Testis (tissue), 3 donors: ENCODE data around the gene IGFBP1. TPM values are rescaled to one million over a fixed set of nuclear protein-coding genes. Genes with fewer than 3 reads are reported as not detected.

Experiments used
- DNase-seq: peaks from one replicate; pipeline ENCODE4 v3.0.0-alpha.2; 2019
- H3K27ac ChIP-seq, 2 donors: fragments of 200-600 bp; sonication (generic); one replicate each; pipeline ENCODE4 v1.5.1; 2019
- H3K27me3 ChIP-seq: fragments of 200-600 bp; sonication (generic); one replicate; pipeline ENCODE4 v1.5.1; 2019
- H3K36me3 ChIP-seq: fragments of 200-600 bp; sonication (generic); one replicate; pipeline ENCODE4 v1.5.1; 2017; ENCODE audit warnings: low read depth; ENCODE audit errors: missing control alignments
- H3K4me1 ChIP-seq: fragments of 200-600 bp; sonication (generic); one replicate; pipeline ENCODE4 v1.5.1; 2019
- H3K4me3 ChIP-seq, 2 donors: fragments of 200-600 bp; sonication (generic); one replicate each; pipeline ENCODE4 v1.5.1; 2017 to 2019
- H3K9me3 ChIP-seq: fragments of 200-600 bp; sonication (generic); one replicate; pipeline ENCODE4 v1.5.1; 2017
- POLR2A ChIP-seq: fragments of 450-650 bp; IDR thresholded peaks from one replicate; pipeline ENCODE4 v1.6.1; 2017; ENCODE audit warnings: antibody characterized with exemption, mild to moderate bottlenecking, moderate library complexity
- WGBS, 2 donors: methylation state at CpG; one replicate each; pipeline ENCODE4 v1.1.5; 2018; 5-methylcytosine and 5-hydroxymethylcytosine counted together
- intact Hi-C: fragments of 100-400 bp; cut with DNase I; formaldehyde crosslinking; loops from one replicate; pipeline ENCODE4 v1.15.1; 2023; ENCODE audit warnings: low total_unique reads
- polyA plus RNA-seq: library from polyadenylated mRNA; stranded (reverse); fragments of 350-450 nt; fragmentation: Illumina TruSeq; extraction: RNeasy Lipid Tissue Mini Kit (QIAGEN cat#74804); gene quantifications from one replicate; pipeline ENCODE4 v1.2.3, GENCODE V29; 2014; ENCODE audit warnings: low read depth, low replicate concordance; ENCODE audit not compliant: insufficient read depth
- total RNA-seq, 2 donors: library from RNA; depleted of rRNA; stranded (reverse); fragments of >200 nt; gene quantifications; one replicate each; pipeline ENCODE4 v1.2.3, GENCODE V29; 2016
- TF ChIP-seq, protein P1 (sequence below), 3 experiments: fragments of 450-650 bp in 2 of 3; fragments of 200-600 bp in 1 of 3; sonication (generic) in 1 of 3; IDR thresholded peaks; one replicate each; pipeline ENCODE4 v1.5.1; 2016 to 2019; ENCODE audit warnings: antibody characterized with exemption in 3 of 3, mild to moderate bottlenecking in 2 of 3, moderate library complexity in 1 of 3

Gene IGFBP1
- total and polyA plus RNA-seq, 3 donors from 2014 or later = 0.33 to 0.50 TPM; not detected in 1

GRCh38 chr7:45863715-45864114 lies 24.6 kb upstream of the IGFBP1 start:
- intact Hi-C loops = no loop called here
- Histone ChIP-seq H3K4me3 (no peak overlapping the region), H3K9me3 (no peaks in the 10 kb centered on the region), H3K27ac (no peak overlapping the region), H3K36me3 (no peaks in the 10 kb centered on the region), H3K27me3 (no peaks in the 10 kb centered on the region), H3K4me1 (no peaks in the 10 kb centered on the region)
- TF ChIP-seq, protein P1, sequence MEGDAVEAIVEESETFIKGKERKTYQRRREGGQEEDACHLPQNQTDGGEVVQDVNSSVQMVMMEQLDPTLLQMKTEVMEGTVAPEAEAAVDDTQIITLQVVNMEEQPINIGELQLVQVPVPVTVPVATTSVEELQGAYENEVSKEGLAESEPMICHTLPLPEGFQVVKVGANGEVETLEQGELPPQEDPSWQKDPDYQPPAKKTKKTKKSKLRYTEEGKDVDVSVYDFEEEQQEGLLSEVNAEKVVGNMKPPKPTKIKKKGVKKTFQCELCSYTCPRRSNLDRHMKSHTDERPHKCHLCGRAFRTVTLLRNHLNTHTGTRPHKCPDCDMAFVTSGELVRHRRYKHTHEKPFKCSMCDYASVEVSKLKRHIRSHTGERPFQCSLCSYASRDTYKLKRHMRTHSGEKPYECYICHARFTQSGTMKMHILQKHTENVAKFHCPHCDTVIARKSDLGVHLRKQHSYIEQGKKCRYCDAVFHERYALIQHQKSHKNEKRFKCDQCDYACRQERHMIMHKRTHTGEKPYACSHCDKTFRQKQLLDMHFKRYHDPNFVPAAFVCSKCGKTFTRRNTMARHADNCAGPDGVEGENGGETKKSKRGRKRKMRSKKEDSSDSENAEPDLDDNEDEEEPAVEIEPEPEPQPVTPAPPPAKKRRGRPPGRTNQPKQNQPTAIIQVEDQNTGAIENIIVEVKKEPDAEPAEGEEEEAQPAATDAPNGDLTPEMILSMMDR (IDR thresholded peaks at IDR 0.05) = no peak
- no peak for TF ChIP-seq POLR2A
- DNase-seq = no peak
- WGBS, 2 donors = 80 to 88% methylated on average over 6 to 9 of the region's 9 CpGs

DNA sequence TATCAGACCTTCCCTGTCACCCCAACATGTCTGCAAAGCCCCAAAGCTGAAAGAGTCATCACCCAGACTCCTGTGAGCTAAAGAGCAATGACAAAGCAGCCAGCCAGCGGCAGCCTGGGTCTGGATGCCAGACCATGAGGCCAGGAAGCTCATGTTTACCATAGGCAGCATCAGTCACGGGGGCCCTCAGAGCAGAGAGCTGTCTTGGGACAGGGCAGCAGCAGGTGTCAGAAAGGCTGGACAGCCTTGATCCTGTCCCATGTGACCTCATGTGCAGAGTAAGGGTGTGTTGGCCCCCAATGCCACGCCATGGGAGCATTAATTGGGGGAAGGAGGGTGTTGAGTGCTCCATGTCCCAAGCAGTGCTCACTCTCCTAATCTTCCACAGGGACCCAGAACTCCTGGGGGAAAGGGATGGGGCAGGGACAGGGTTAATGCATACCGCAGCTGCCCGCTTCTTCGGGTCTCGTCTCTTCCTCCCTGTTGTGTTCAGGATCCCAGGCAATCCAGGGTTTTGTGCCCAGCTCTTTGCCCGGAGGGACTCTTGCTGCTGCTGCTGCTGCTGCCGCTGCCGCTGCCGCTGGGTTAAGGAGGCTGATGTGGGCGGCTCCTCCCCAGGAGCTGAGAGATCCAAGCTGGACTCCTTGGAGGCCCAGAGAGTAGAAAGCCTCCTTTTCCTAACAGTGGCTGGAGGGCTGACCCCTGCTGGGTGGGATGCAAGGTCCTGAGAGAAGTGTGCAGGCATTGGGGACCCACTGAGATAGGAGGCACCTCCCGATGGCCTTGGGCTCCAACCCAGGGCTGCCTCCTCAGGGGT lies 22.5 kb upstream of the IGFBP1 start:
- no peak overlapping the region for H3K4me3 ChIP-seq
- no peak for DNase-seq
- intact Hi-C loops = no loop called here
- H3K9me3 ChIP-seq = no peaks in the 10 kb centered on the region
- H3K27ac ChIP-seq = no peak overlapping the region
- TF ChIP-seq POLR2A = no peak
- TF ChIP-seq, protein P1 (IDR thresholded peaks at IDR 0.05) = no peak
- no peaks in the 10 kb centered on the region for H3K27me3 ChIP-seq
- WGBS, 2 donors = 77 to 85% methylated on average over 10 to 13 of the region's 13 CpGs
- no peaks in the 10 kb centered on the region for H3K4me1 ChIP-seq
- no peaks in the 10 kb centered on the region for H3K36me3 ChIP-seq

GRCh38 chr7:45867471-45867870 lies 20.8 kb upstream of the IGFBP1 start:
- Histone ChIP-seq H3K4me1 (no peaks in the 10 kb centered on the region), H3K4me3 (no peak overlapping the region), H3K27me3 (no peaks in the 10 kb centered on the region), H3K27ac (no peak overlapping the region), H3K36me3 (no peaks in the 10 kb centered on the region), H3K9me3 (no peaks in the 10 kb centered on the region)
- no peak for TF ChIP-seq POLR2A
- TF ChIP-seq, protein P1 (IDR thresholded peaks at IDR 0.05) = no peak
- intact Hi-C loops = no loop called here
- no peak for DNase-seq
- 68 to 73% methylated on average over 2 of the region's 2 CpGs for WGBS, 2 donors

- no peak for DNase-seq
- H3K4me3 ChIP-seq = no peak overlapping the region
- TF ChIP-seq, protein P1 (IDR thresholded peaks at IDR 0.05) = no peak
- no peak for TF ChIP-seq POLR2A
- intact Hi-C loops = no loop called here
- 75 to 80% methylated on average over 4 of the region's 4 CpGs for WGBS, 2 donors
- no peaks in the 10 kb centered on the region for H3K9me3 ChIP-seq
- H3K27ac ChIP-seq = no peak overlapping the region
- no peaks in the 10 kb centered on the region for H3K36me3 ChIP-seq
- H3K27me3 ChIP-seq = no peaks in the 10 kb centered on the region
- H3K4me1 ChIP-seq = no peaks in the 10 kb centered on the region
Observed at GRCh38 chr7:45869426-45869825, 18.9 kb upstream of the IGFBP1 start.
